PC-9 (cell line): ENCODE results near the gene ABHD16A.

Source experiments
- CTCF ChIP-seq: fragments of 200-600 bp; sonication (generic); conservative IDR thresholded peaks from 2 replicates; pipeline ENCODE4 v1.6.1; 2017; ENCODE audit warnings: mixed run types, antibody characterized with exemption, mild to moderate bottlenecking, moderate library complexity
- EZH2 ChIP-seq: fragments of 200-600 bp; sonication (generic); IDR thresholded peaks from 2 replicates; pipeline ENCODE4 v1.8.0; 2017; ENCODE audit warnings: antibody characterized with exemption, low read depth

GRCh38 chr6:31705931-31706330 lies 2.8 kb upstream of the ABHD16A start:
- TF ChIP-seq CTCF (no peak), EZH2 (no peak)
